ENCODE data around the gene LINGO1. TPM values are rescaled to one million over a fixed set of nuclear protein-coding genes. Genes with fewer than 3 reads are reported as not detected.

The LINGO1 gene
- polyA plus RNA-seq, 3 donors: not detected

DNA sequence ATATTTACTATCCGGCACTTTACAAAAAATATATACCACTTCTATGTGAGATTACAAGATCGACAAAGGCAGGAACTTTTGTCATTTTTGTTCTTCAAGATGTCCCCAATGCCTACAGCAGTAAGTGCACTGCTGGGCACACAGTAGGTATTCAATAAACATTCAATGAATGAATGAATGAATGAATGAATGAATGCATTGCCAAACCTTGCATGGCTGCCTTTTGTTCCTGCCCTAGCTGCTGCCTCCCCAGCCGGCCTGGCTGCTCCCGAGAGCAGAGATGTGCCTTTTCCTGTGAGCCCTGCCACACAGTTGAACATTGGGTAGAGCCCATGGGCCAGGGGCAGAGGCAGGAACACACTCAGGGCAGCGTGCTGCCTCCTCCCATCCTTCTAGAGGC lies 37.5 kb downstream of the LINGO1 start:
- H3K27me3 Mint-ChIP-seq (ENCODE audit: low read depth in 3 of 3): peaks cover 1 to 6% (median 2%) of the 10 kb centered on the region in 3 donors
- H4K20me1 ChIP-seq (ENCODE audit: insufficient read depth, low read length): no peaks in the 10 kb centered on the region
- peaks cover 0 to 3% (median 0%) of the 10 kb centered on the region in 7 donors for H3K9me3 Mint-ChIP-seq
- no peaks in the 10 kb centered on the region for H3K27me3 ChIP-seq (ENCODE audit: control insufficient read depth in 2 of 2, insufficient read depth in 2 of 2, low read length in 2 of 2)
- no peaks in the 10 kb centered on the region for H3K36me3 Mint-ChIP-seq
- no peaks in the 10 kb centered on the region for H3K4me1 Mint-ChIP-seq
- 94% methylated on average over 2 of the region's 5 CpGs for WGBS (ENCODE audit: insufficient coverage)
- intact Hi-C loops (cut with micrococcal nuclease): no loop called here
- no peak overlapping the region for H3K4me2 ChIP-seq (replicated peaks; ENCODE audit: extremely low read depth, low read length, poor library complexity, severe bottlenecking)
- H3K4me1 ChIP-seq (ENCODE audit: control insufficient read depth in 1 of 2, insufficient read depth in 2 of 2, low read length in 2 of 2): no peaks in the 10 kb centered on the region
- H3K9ac ChIP-seq (ENCODE audit: insufficient read depth, low read length, poor library complexity, severe bottlenecking): no peak overlapping the region
- H3K27ac ChIP-seq (ENCODE audit: low read depth in 1 of 2, low read length in 2 of 2): no peak overlapping the region
- no peak for DNase-seq
- TF ChIP-seq, protein P1, sequence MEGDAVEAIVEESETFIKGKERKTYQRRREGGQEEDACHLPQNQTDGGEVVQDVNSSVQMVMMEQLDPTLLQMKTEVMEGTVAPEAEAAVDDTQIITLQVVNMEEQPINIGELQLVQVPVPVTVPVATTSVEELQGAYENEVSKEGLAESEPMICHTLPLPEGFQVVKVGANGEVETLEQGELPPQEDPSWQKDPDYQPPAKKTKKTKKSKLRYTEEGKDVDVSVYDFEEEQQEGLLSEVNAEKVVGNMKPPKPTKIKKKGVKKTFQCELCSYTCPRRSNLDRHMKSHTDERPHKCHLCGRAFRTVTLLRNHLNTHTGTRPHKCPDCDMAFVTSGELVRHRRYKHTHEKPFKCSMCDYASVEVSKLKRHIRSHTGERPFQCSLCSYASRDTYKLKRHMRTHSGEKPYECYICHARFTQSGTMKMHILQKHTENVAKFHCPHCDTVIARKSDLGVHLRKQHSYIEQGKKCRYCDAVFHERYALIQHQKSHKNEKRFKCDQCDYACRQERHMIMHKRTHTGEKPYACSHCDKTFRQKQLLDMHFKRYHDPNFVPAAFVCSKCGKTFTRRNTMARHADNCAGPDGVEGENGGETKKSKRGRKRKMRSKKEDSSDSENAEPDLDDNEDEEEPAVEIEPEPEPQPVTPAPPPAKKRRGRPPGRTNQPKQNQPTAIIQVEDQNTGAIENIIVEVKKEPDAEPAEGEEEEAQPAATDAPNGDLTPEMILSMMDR (IDR thresholded peaks at IDR 0.05): no peak
- no peak overlapping the region for H3K4me3 Mint-ChIP-seq
- H3K4me3 ChIP-seq (replicated peaks in 1 of 3; ENCODE audit: low read depth in 2 of 3, low read length in 3 of 3): no peak overlapping the region
- no peak overlapping the region for H3K27ac Mint-ChIP-seq
- H3K9me3 ChIP-seq (replicated peaks in 1 of 2; ENCODE audit: control insufficient read depth in 1 of 2, insufficient read depth in 1 of 2, low read length in 2 of 2): no peaks in the 10 kb centered on the region
- H3K36me3 ChIP-seq (replicated peaks in 1 of 2; ENCODE audit: control insufficient read depth in 1 of 2, insufficient read depth in 2 of 2, low read length in 2 of 2): no peaks in the 10 kb centered on the region
- no peaks in the 10 kb centered on the region for H3K79me2 ChIP-seq (ENCODE audit: insufficient read depth, low read length)
- H2AFZ ChIP-seq (ENCODE audit: insufficient read depth, low read depth, low read length, poor library complexity, severe bottlenecking): no peak overlapping the region

- intact Hi-C loops (cut with micrococcal nuclease): no loop called here
- no peak overlapping the region for H3K9ac ChIP-seq (ENCODE audit: insufficient read depth, low read length, poor library complexity, severe bottlenecking)
- no peak overlapping the region for H3K4me3 ChIP-seq (replicated peaks in 1 of 3; ENCODE audit: low read depth in 2 of 3, low read length in 3 of 3)
- no peak overlapping the region for H3K4me3 Mint-ChIP-seq
- peaks cover 0 to 3% (median 0%) of the 10 kb centered on the region in 7 donors for H3K9me3 Mint-ChIP-seq
- H3K27ac Mint-ChIP-seq: no peak overlapping the region
- no peak for DNase-seq
- no peaks in the 10 kb centered on the region for H3K27me3 ChIP-seq (ENCODE audit: control insufficient read depth in 2 of 2, insufficient read depth in 2 of 2, low read length in 2 of 2)
- H3K79me2 ChIP-seq (ENCODE audit: insufficient read depth, low read length): no peaks in the 10 kb centered on the region
- peaks cover 3 to 7% (median 5%) of the 10 kb centered on the region in 3 donors for H3K27me3 Mint-ChIP-seq (ENCODE audit: low read depth in 3 of 3)
- 50% methylated on average over 2 of the region's 3 CpGs for WGBS (ENCODE audit: insufficient coverage)
- H3K36me3 Mint-ChIP-seq: no peaks in the 10 kb centered on the region
- H3K27ac ChIP-seq (ENCODE audit: low read depth in 1 of 2, low read length in 2 of 2): no peak overlapping the region
- no peak overlapping the region for H2AFZ ChIP-seq (ENCODE audit: insufficient read depth, low read depth, low read length, poor library complexity, severe bottlenecking)
- H3K4me2 ChIP-seq (replicated peaks; ENCODE audit: extremely low read depth, low read length, poor library complexity, severe bottlenecking): no peak overlapping the region
- H3K4me1 Mint-ChIP-seq: no peaks in the 10 kb centered on the region
- no peaks in the 10 kb centered on the region for H3K4me1 ChIP-seq (ENCODE audit: control insufficient read depth in 1 of 2, insufficient read depth in 2 of 2, low read length in 2 of 2)
- no peaks in the 10 kb centered on the region for H4K20me1 ChIP-seq (ENCODE audit: insufficient read depth, low read length)
- no peaks in the 10 kb centered on the region for H3K9me3 ChIP-seq (replicated peaks in 1 of 2; ENCODE audit: control insufficient read depth in 1 of 2, insufficient read depth in 1 of 2, low read length in 2 of 2)
- TF ChIP-seq, protein P1 (IDR thresholded peaks at IDR 0.05): no peak
- no peaks in the 10 kb centered on the region for H3K36me3 ChIP-seq (replicated peaks in 1 of 2; ENCODE audit: control insufficient read depth in 1 of 2, insufficient read depth in 2 of 2, low read length in 2 of 2)
Measured at GRCh38 chr15:77592758-77593157, 40.0 kb downstream of the LINGO1 start.

Measured in CD14-positive monocyte (primary cell).